GM11168 (cell line): ENCODE measurements around the gene CAMKK2.
"Not testable (repeated sequence)": the region's sequence is repeated elsewhere in the genome, so short reads cannot be mapped to it uniquely, and the experiment has no call there.

Experiments used
- in situ Hi-C: fragments of 300-500 bp; cut with MboI; formaldehyde crosslinking; loops from one replicate; pipeline ENCODE4 v1.12.0; 2022; ENCODE audit warnings: low sequenced_read_pairs; ENCODE audit not compliant: unreplicated experiment

The CAMKK2 gene

DNA sequence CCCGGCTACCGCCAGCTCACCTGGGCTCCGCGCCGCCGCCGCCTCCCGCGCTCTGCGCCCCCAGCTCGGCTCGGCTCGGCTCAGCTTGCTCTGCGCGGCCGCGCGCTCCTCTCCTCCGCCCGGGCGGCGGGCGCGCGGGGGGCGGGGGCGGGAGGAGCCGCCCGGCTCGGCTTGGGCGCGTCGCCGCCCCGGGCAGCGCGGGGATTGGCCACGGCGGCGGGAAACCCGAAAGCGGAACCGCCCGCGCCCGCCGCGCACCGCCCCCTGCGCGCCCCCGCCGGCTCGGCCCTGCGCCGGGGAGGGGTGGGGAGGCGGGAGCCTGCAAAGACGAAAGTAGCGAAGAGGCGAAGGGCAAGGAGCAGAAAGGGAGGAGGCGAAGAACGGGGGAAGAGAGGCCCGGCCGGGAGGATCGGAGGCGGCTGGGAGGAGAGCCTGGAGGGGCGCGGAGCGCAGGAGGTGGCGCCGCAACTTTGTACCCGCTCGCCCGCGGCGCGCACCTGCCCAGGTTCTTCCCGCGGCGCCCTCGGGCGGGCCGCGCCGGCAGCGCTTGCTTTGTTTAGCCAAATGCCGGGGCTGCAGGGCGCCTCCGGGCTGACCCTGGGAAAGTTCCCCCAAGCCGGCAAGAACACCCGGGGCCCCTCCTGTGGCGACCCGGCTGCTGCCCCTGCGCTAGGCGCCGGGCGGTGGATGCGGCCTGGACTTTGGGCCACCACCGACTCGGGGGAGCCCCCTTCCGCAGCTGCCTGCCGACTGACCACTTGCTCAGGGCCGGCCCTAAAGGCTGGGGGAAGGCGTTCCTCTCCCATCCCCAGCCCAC, at the start of gene CAMKK2:
Gene CAMKK2 (minus strand): TSS at position 92 of the 817 bp plus-strand sequence. CDS start 22,183 bp downstream, outside the sequence.
- in situ Hi-C loops = no loop called here

DNA sequence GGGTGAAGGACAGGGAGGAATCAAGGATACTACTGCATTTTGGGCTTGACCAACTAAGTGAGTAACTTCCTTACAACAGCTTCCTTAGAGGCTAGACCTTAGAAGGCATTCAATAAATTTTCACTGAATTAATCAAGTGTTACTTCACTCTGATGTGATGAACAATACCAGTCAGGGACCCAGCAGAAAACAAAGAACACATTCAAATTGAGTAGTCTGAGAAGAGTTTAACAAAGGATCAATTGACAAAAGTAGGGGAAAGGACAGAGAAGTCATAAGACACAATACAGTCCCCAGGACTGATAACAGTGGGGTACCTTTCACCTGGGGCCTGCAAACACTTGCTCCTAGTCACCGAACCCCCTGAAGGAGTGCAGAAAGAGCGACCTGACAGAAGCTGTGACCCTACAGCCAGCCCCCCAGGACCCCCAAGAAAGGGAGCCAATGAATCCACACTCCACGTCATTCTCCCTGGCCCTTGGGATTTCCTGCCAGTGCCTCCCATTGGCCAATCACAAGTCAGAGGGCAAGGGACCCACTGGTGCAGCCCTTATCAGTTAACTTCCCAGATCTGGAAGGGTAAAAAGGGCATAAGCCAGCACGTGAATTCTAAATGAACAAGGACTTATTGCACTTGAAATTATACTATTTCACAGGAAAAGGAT, 48.8 kb upstream of the CAMKK2 start:
- in situ Hi-C loops = loop anchor here (10.0 kb wide), 1 partner anchor 300 kb away; no protein-coding TSS in a partner anchor

DNA sequence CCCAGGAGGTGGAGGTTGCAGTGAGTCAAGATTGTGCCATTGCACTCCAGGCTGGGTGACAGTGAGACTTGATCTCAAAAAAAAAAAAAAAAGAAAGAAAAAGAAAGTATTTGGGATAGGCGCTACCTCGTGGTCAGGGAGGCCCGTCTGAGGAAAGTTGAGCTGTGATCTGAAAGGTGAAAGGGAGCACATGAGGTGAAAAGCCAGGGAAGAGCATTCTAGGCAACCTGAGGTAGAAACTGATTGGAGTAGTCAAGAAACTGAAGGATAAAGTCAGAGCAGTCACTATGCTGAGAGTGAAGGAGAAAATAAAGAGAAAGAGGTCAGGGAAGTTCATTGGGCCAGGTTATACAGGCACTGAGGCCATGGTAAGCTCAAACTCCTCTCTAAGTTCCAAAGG, 48.0 kb upstream of the CAMKK2 start:
- in situ Hi-C loops = loop anchor here (10.0 kb wide), 1 partner anchor 300 kb away; no protein-coding TSS in a partner anchor

DNA sequence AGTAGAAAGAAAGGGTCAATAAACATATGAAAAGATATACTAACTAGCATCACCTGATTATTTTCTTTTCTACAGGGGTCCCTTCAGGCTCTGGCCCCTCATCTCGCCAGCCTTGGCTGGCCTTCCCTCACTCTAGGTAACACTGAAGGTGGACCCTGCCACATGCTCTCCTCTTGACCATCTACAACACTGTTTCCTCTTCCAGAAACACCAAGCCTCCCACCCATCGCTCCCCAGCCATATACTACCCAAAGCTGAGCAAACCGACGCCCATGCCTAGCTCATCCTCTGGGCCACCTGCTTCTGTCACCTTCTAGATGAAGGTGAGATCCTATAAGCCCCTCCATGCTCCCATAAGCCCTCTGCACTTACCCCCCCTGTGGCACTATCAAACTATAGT, 40.9 kb upstream of the CAMKK2 start:
- in situ Hi-C loops = loop anchor here (10.0 kb wide), 1 partner anchor 107 kb away; no protein-coding TSS in a partner anchor

DNA sequence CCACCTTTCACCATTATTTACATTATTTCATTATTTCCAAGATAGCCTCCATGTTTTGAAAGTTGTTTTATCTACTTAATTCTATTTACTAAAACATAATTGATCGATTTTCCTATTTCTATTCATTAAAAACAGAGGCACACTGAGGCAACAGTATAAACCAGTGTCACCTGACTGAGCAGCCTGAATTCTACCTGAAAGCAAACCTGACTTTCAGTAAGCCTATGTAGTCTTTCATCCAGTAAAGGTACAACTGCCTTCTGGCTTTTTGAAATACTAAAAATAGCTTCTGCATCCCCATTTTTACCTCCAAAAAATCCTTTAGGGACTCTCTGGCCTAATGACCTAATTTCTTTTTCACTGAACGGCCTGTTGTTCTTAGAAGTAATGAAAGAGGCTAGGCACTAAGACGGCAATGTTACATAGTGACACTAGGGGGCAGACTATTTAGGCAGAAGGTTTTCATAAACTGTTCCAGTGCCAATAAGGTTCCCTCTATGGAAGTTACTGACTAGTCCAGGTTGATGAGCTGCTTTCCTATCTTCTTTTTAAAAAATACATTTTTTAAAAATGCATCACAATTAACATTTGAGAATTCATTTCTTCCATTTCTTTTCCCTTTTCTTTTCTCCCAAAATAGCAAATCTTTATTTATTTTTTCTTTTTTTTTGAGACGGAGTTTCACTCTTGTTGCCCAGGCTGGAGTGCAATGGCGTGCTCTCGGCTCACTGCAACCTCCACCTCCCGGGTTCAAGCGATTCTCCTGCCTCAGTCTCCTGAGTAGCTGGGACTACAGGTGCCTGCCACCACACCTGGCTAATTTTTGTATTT, 38.2 kb upstream of the CAMKK2 start:
- in situ Hi-C loops = loop anchor here (10.0 kb wide), 1 partner anchor 110 kb away; no protein-coding TSS in a partner anchor

DNA sequence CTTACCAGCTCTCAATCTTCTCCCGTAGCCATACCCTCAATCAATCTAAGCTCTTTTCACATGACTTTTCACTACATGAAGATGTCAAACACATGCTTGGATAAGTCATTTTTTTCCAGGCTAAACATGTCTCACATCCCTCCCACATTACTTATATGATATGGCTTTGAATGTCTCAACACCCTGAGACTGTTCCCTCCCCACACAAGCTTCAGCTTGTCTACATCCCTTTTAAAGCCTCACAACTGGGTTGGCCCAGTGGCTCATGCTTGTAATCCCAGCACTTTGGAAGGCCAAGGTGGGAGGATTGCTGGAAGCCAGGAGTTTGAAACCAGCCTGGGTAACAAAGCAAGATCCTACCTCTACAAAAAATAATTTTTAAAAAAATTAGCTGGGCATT, 37.2 kb upstream of the CAMKK2 start:
- in situ Hi-C loops = loop anchor here (10.0 kb wide), 1 partner anchor 111 kb away; no protein-coding TSS in a partner anchor

DNA sequence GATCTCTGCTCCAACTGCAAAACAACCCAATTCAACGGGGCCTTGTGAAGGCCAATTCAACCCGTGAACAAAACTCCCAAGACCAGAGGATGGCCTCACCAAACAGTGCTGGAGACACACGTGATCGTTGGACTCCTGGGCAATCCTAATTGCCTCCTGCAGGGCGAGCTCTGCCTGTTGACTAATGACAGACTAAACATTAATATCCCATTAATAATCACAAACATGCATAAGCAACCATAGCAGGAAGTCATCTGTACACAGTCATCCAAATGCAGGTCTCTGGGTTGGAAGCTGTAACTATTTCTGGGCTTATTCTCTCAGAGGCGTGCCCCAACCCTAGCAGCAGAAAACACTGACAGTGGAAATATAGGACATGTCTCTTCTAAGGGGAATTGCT, 34.7 kb upstream of the CAMKK2 start:
- in situ Hi-C loops = loop anchor here (10.0 kb wide), 1 partner anchor 114 kb away; no protein-coding TSS in a partner anchor

DNA sequence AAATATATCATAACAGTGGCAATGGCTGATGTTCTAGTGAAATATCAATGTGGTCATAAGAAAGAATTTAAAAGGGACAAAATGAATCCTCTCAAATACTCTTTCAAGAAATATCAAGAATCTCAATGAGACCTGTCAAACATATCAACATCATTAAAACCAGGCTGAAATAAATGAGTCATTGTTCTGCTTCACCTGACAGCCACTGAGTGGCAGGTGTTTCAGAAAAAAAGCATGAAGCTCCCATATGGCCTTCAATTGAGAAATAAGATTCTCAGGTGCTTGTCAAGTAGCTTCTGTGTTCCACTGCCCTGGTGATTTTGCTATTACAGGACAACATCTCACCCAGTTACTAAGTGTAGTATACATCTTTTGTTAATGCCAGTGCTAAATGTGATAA, 34.2 kb upstream of the CAMKK2 start:
- in situ Hi-C loops = loop anchor here (10.0 kb wide), 1 partner anchor 114 kb away; no protein-coding TSS in a partner anchor

DNA sequence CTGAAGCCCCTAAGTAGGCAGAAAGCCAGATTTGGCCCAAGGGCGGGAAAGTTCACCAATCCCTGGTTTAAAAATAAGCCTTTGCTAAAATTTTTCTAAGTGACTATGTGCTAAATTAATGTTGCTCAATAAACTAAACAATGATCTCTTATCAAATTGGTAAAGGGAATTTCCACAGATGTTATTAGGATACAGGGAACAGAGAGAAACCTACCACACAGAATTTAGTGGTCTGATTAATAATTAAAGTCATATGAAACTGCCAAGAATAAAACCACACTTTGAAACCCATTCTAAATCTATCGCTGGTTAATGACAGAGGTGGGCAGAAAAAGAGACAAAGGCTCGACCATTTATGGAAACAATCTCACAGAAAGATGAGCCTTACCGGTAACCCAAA, 33.7 kb upstream of the CAMKK2 start:
- in situ Hi-C loops = loop anchor here (10.0 kb wide), 1 partner anchor 115 kb away; no protein-coding TSS in a partner anchor

DNA sequence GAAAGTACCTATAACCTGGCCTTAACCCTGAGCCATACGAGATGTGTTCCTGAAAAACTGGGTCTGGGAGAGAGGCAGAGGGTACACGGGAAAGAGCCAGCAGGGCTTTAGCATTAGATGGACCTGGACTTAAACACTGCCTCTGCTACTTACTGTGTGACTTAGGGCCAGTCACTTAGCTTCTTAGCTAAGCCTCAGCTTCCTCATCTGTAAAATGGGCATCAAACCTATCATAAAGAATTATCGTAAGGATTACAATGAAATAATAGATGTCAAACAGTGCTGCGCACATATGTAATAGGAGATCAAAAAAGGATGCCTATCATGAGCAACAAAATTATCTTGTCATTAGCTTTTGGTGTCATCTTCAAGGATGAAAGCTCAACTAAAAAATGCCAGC, 32.1 kb upstream of the CAMKK2 start:
- in situ Hi-C loops = no loop called here

DNA sequence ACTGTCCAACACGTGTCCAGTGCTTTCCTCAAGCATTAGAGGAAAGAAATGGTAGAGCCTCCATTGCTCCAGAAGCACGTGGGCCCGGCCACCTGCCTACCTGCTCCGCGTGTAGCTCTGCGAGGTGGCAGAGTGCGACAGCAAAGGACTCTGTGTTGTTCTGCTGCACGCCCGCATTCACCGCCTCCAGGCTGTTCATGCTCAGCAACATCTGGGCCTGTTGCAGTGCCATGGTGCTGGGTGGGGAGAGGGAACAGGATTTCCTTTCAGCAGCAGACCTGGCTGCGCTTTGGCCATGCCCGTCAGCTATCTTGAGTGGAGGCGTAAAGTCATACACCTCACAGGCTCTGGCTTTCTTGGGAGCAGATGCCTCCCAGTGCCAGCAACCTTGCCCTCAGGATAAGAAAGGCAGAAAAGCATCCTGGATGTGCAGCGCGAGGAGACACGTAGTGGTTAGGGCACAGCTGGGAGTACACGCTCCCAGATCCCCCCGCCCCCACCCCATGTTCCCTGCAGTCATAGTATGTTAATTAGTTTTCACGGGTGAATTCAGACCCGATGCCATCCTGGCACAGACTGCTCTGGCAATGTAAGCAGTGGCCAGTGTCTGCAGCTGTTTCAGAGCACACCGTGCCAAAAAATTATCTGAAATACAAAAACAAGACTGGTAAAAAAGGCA, 30.6 kb upstream of the CAMKK2 start:
- in situ Hi-C loops = no loop called here

DNA sequence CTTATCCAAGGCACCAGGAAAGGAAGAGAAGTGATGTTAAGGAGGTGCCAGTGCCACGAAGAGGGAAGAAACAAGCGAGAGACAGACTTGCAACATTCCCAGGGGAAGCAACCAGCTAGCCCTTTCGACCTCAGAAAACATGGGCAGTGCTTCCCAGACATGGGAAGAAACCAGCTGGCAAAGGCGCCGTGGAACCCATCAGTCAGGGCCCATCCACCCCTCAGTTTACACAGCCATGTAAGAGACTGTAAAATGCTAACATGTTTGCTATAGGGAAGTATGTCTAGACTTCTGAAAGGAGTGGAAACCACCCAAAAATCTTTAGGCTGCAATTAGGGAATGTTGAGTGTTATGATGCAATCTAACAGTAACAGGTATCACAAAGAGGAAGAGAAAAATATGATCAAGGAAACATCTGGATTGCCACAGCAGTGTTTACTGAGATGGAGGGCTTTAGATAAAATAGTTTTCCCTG, 29.4 kb upstream of the CAMKK2 start:
- in situ Hi-C loops = no loop called here

DNA sequence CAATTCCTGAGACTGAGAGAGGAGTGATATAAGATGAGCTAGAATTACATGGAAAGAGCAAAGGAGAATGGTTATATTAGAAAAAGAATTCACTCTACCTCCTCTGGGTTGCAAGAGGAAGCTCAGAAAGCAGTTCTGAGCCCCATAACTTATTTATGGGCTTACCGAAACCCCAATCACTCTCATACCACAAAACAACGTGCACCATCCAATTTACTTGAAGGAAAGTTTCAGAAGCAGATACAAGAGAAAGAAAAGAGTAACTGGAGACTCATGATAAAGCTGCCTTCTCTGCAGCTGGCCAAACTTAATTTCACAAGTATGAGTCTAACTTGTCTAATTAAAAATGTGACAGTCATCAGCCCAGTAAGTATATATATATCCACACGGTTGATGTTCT, 27.4 kb upstream of the CAMKK2 start:
- in situ Hi-C loops = no loop called here

DNA sequence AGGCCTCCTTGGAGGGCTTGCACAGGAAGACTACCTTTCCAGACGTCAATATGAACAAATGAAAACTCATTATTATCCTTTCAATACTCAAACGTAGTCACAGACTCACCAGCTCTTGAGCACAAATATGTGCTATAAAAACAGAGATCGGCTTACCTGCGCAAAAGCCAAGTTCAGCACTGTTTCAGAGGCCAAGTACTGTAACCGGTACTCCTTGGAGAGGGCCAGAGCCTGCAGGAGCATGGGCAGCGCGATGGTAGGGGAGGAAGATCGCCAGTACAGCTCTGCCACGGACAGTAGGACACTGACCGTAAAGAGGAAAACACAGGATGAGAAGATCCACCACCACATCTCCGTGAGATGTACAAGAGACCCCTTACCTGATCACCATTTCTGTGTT, 21.6 kb upstream of the CAMKK2 start:
- in situ Hi-C loops = no loop called here

DNA sequence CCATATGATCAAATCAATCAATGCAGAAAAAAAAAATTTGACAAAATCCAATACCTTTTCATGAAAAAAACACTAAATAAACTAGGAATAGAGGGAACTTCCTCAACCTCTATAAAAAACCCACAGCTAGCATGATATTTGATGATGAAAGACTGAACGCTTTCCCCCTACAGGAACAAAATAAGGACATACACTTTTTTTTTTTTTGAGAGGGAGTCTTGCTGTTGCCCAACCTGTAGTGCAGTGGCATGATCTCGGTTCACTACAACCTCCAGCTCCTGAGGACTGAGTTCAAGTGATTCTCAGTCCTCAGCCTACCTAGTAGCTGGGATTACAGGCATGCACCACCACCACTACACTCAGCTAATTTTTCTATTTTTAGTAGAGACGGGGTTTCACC, 17.9 kb upstream of the CAMKK2 start:
- in situ Hi-C loops = no loop called here

DNA sequence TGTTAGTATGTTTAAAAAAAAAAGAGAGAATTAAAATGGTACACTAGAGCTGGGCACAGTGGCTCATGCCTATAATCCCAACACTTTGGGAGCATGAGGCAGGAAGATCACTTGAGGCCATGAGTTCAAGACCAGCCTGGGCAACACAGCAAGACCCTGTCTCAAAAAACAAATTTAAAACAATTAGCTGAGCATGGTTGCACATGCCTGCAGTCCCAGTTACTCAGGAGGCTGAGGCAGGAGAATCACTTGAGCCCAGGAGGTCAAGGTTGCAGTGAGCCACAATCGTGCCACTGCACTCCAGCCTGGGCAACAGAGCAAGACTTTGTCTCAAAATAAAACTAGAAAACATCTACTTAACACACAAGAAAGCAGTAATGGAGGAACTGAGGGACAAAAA, 13.7 kb upstream of the CAMKK2 start:
- in situ Hi-C loops = not testable (repeated sequence)

DNA sequence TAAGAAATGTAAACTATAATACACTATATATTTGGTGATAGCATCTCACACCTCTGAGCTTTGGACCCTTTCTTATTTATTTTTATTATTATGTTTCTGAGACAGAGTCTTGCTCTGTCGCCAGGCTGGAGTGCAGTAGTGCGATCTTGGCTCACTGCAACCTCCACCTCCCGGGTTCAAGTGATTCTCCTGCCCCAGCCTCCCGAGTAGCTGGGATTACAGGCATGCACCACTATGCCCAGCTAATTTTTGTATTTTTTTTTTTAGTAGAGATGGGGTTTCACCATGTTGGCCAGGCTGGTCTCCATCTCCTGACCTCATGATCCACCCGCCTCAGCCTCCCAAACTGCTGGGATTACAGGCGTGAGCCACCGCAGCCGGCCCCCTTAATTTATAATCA, 10.9 kb upstream of the CAMKK2 start:
- in situ Hi-C loops = not testable (repeated sequence)

DNA sequence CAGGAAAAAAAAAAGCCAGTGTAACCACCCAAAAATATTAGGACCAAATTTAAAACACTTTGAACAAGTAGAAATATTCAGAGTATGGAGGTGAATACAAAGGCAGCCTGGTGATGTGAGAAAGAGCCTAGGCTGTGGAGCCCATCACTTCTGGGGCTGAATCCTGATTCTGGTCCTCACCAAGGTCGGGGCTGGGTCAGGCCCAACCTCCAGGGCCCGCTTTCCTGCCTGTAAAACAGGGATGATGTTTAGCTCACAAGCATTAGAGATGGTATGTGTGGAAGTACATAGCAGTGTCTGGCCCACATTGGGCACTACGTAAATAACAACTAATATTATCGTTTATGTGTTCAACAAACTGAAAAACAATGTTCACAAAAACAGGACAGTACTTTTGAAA, 7.8 kb upstream of the CAMKK2 start:
- in situ Hi-C loops = no loop called here

DNA sequence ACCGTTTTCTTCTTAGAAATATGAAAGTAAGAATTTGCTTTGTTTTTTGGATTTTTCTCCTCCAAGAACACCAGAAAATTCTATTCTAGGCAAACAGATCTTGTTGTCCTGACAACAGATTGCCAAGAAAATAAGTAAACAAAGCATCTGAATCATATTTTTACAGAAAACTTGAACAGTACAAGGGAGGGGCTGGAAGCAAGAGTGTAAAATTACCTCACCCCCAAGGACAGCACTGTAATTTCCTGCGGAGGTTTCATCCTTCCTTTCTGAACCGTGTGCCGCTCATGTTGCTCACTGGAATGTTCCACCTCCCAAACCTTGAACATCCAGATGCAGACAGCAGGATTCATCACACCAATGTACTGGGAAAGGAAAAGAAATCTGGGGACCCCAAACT, 5.4 kb upstream of the CAMKK2 start:
- in situ Hi-C loops = no loop called here
